IMR-90 (cell line): Measurements from ENCODE around the gene KCTD12. TPM values are rescaled to one million over a fixed set of nuclear protein-coding genes. Genes with fewer than 3 reads are reported as not detected.

Experiments
- ATAC-seq: fragments of 200-7000 bp; cut with Tn5 transposase; 2 replicates; pipeline ENCODE4 v1.9.1; 2020; ENCODE audit warnings: low read depth, mild to moderate bottlenecking, moderate library complexity
- BruUV-seq: library from RNA; stranded (reverse); fragments of 400-500 nt; replicated peaks from 2 replicates; lab custom pipeline; 2021; lab: Mats Ljungman, UMichigan
- CTCF ChIA-PET: fragments of 300-600 bp; formaldehyde crosslinking; extraction: SDS; loops from one replicate; lab custom pipeline; 2021; ENCODE audit warnings: antibody characterized with exemption; lab: Yijun Ruan, JAX
- POLR2A ChIA-PET: fragments of 300-600 bp; sonication (Branson Sonifier 250); formaldehyde crosslinking; loops from one replicate; lab custom pipeline; 2022; ENCODE audit warnings: antibody characterized with exemption; ENCODE audit not compliant: unreplicated experiment; lab: Charles Lee
- DNase-seq: peaks from one replicate; pipeline ENCODE4 v3.0.0; 2013
- H2AFZ ChIP-seq: replicated peaks from 2 replicates; pipeline ENCODE3; 2013; ENCODE audit warnings: low read length, mild to moderate bottlenecking; ENCODE audit not compliant: poor library complexity
- H2AK5ac ChIP-seq: 2 replicates; pipeline ENCODE4 v1.6.1; 2013; ENCODE audit warnings: low read depth, low read length, inconsistent platforms
- H2AK9ac ChIP-seq: replicated peaks from 2 replicates; pipeline ENCODE3; 2013; ENCODE audit warnings: mild to moderate bottlenecking, low read depth, low read length, moderate library complexity; ENCODE audit not compliant: poor library complexity
- H2BK120ac ChIP-seq: 2 replicates; pipeline ENCODE4 v1.6.1; 2013; ENCODE audit warnings: low read depth, low read length, inconsistent platforms
- H2BK15ac ChIP-seq: 3 replicates; pipeline ENCODE4 v1.6.1; 2013; ENCODE audit warnings: low read depth, low read length, inconsistent platforms
- H2BK20ac ChIP-seq: 2 replicates; pipeline ENCODE4 v1.6.1; 2013; ENCODE audit warnings: low read depth, mild to moderate bottlenecking, inconsistent platforms, low read length, moderate library complexity
- H2BK5ac ChIP-seq: 2 replicates; pipeline ENCODE4 v1.6.1; 2013; ENCODE audit warnings: mild to moderate bottlenecking, low read depth, low read length, inconsistent platforms; ENCODE audit not compliant: poor library complexity, severe bottlenecking
- H3K14ac ChIP-seq: replicated peaks from 2 replicates; pipeline ENCODE4 v1.6.1; 2013; ENCODE audit warnings: low read depth, low read length, inconsistent platforms
- H3K18ac ChIP-seq: 2 replicates; pipeline ENCODE4 v1.6.1; 2013; ENCODE audit warnings: low read depth, low read length, control low read depth
- H3K23ac ChIP-seq: 2 replicates; pipeline ENCODE4 v1.6.1; 2013; ENCODE audit warnings: low read depth, low read length, inconsistent platforms
- H3K27ac ChIP-seq: 2 replicates; pipeline ENCODE4 v1.5.1; 2013; ENCODE audit warnings: mild to moderate bottlenecking, control low read depth, low read length; ENCODE audit not compliant: insufficient read depth
- H3K27me3 ChIP-seq: 2 replicates; pipeline ENCODE4 v1.6.1; 2013; ENCODE audit warnings: low read length; ENCODE audit not compliant: control insufficient read depth, insufficient read depth
- H3K36me3 ChIP-seq: 2 replicates; pipeline ENCODE4 v1.6.1; 2013; ENCODE audit warnings: low read length, mixed read lengths; ENCODE audit not compliant: control insufficient read depth, insufficient read depth
- H3K4ac ChIP-seq: 2 replicates; pipeline ENCODE4 v1.6.1; 2013; ENCODE audit warnings: low read depth, low read length, inconsistent platforms
- H3K4me1 ChIP-seq: 2 replicates; pipeline ENCODE4 v1.6.1; 2013; ENCODE audit warnings: low read length, mixed read lengths; ENCODE audit not compliant: control insufficient read depth, insufficient read depth
- H3K4me2 ChIP-seq: 2 replicates; pipeline ENCODE4 v1.6.1; 2013; ENCODE audit warnings: low read depth, mild to moderate bottlenecking, control low read depth, low read length, moderate library complexity
- H3K4me3 ChIP-seq: 2 replicates; pipeline ENCODE4 v1.5.1; 2013; ENCODE audit warnings: low read depth, mild to moderate bottlenecking, control low read depth, low read length, moderate library complexity; ENCODE audit not compliant: insufficient read depth
- H3K56ac ChIP-seq: 2 replicates; pipeline ENCODE4 v1.6.1; 2013; ENCODE audit warnings: low read length, inconsistent platforms; ENCODE audit not compliant: insufficient read depth; ENCODE audit errors: extremely low read depth
- H3K79me1 ChIP-seq, 2 experiments: 2 replicates each; pipeline ENCODE4 v1.6.1; 2013; ENCODE audit warnings: low read length in 2 of 2, inconsistent platforms in 1 of 2, low read depth in 1 of 2
- H3K9ac ChIP-seq: 2 replicates; pipeline ENCODE4 v1.6.1; 2013; ENCODE audit warnings: low read depth, low read length, control low read depth
- H3K9me1 ChIP-seq: 2 replicates; pipeline ENCODE4 v1.6.1; 2013; ENCODE audit warnings: low read length, inconsistent platforms; ENCODE audit not compliant: insufficient read depth
- H3K9me3 ChIP-seq: 2 replicates; pipeline ENCODE4 v1.6.1; 2013; ENCODE audit warnings: low read length; ENCODE audit not compliant: control insufficient read depth, insufficient read depth
- H4K20me1 ChIP-seq: 2 replicates; pipeline ENCODE4 v1.6.1; 2013; ENCODE audit warnings: low read length, inconsistent platforms; ENCODE audit not compliant: insufficient read depth
- H4K5ac ChIP-seq: 2 replicates; pipeline ENCODE4 v1.6.1; 2013; ENCODE audit warnings: mild to moderate bottlenecking, low read depth, low read length, control low read depth
- H4K8ac ChIP-seq, 2 experiments: 2 replicates each; pipeline ENCODE4 v1.6.1; 2013; ENCODE audit warnings: low read depth in 2 of 2, low read length in 2 of 2, control low read depth in 1 of 2, inconsistent platforms in 1 of 2
- H4K91ac ChIP-seq: 2 replicates; pipeline ENCODE4 v1.6.1; 2013; ENCODE audit warnings: low read depth, low read length, inconsistent platforms; ENCODE audit not compliant: insufficient read depth
- CEBPB ChIP-seq: IDR thresholded peaks from 2 replicates; pipeline ENCODE4 v1.6.1; 2012; ENCODE audit warnings: low read depth, low read length, improper control_type of control experiment
- CHD1 ChIP-seq: IDR thresholded peaks from 2 replicates; pipeline ENCODE4 v1.6.1; 2012; ENCODE audit warnings: low read depth, low read length, improper control_type of control experiment
- ELK1 ChIP-seq: fragments of 150-350 bp; IDR thresholded peaks from 2 replicates; pipeline ENCODE4 v1.6.1; 2016; ENCODE audit warnings: low read depth, mild to moderate bottlenecking, low read length, moderate library complexity, borderline replicate concordance
- FOS ChIP-seq: fragments of 150-350 bp; IDR thresholded peaks from 2 replicates; pipeline ENCODE4 v1.6.1; 2016; ENCODE audit warnings: low read depth, low read length
- MAZ ChIP-seq: IDR thresholded peaks from 2 replicates; pipeline ENCODE4 v1.6.1; 2012; ENCODE audit warnings: low read depth, mild to moderate bottlenecking, low read length, improper control_type of control experiment, moderate library complexity, borderline replicate concordance
- RCOR1 ChIP-seq: IDR thresholded peaks from 2 replicates; pipeline ENCODE4 v1.6.1; 2012; ENCODE audit warnings: mild to moderate bottlenecking, low read length, improper control_type of control experiment; ENCODE audit not compliant: insufficient replicate concordance
- RFX5 ChIP-seq: IDR thresholded peaks from 2 replicates; pipeline ENCODE4 v1.8.0; 2012; ENCODE audit warnings: low read depth, mild to moderate bottlenecking, low read length, moderate library complexity
- USF2 ChIP-seq: fragments of 150-350 bp; IDR thresholded peaks from 2 replicates; pipeline ENCODE4 v1.6.1; 2017; ENCODE audit warnings: mild to moderate bottlenecking, antibody characterized with exemption, low read length, low read depth
- WGBS, 2 experiments: methylation state at CpG; one replicate each; pipeline versions ENCODE4 v1.1.5 to v1.1.7; 2013; ENCODE audit warnings: missing lambda C conversion rate in 2 of 2; ENCODE audit not compliant: insufficient read length in 1 of 2; ENCODE audit errors: extremely low coverage in 2 of 2; 5-methylcytosine and 5-hydroxymethylcytosine counted together
- dilution Hi-C: fragments of 300-500 bp; cut with HindIII; formaldehyde crosslinking; loops from one replicate; pipeline ENCODE4 v1.14.3; 2018; ENCODE audit warnings: low sequenced_read_pairs; ENCODE audit not compliant: unreplicated experiment
- in situ Hi-C: fragments of 300-500 bp; cut with MboI; formaldehyde crosslinking; loops from 3 replicates; pipeline ENCODE4 v1.14.3; 2019; ENCODE audit warnings: low sequenced_read_pairs, inconsistent platforms, mixed read lengths
- intact Hi-C: fragments of 100-400 bp; cut with micrococcal nuclease; formaldehyde crosslinking; loops from 2 replicates; pipeline ENCODE4 v1.10.0; 2022
- polyA plus RNA-seq, 3 experiments: library from polyadenylated mRNA; depleted of rRNA; stranded (reverse); fragments of >200 nt; gene quantifications; 2 replicates each; pipeline ENCODE4 v1.2.3, GENCODE V29; 2012; ENCODE audit warnings: low replicate concordance in 1 of 3
- total RNA-seq: library from RNA; depleted of rRNA; stranded (reverse); fragments of >200 nt; gene quantifications from 2 replicates; pipeline ENCODE4 v1.2.3, GENCODE V29; 2012

The KCTD12 gene
- total and polyA plus RNA-seq, 2 of the 4 experiments (the other 2 are of a cell fraction), result 1.8 to 1.9 TPM

- Histone ChIP-seq H3K27me3 (peaks cover 2% of the 10 kb centered on the region; the same call in 1 of the 2 replicates), H3K9ac (peak overlapping the region; percentile 29; the same call in 1 of the 2 replicates), H2BK20ac (no peak overlapping the region; the same call in 1 of the 2 replicates), H3K27ac (no peak overlapping the region), H3K4me1 (peaks cover 5% of the 10 kb centered on the region), H4K20me1 (no peaks in the 10 kb centered on the region), H2AFZ (no peak overlapping the region), H4K91ac (no peak overlapping the region), H3K14ac (no peak overlapping the region; the same call in 1 of the 2 replicates), H3K9me3 (no peaks in the 10 kb centered on the region), H3K79me1 (no peaks in the 10 kb centered on the region), H3K18ac (no peak overlapping the region), H2AK9ac (no peak overlapping the region), H3K4me3 (no peak overlapping the region), H2AK5ac (no peak overlapping the region), H3K36me3 (no peaks in the 10 kb centered on the region), H2BK120ac (no peak overlapping the region), H2BK5ac (no peak overlapping the region), H4K5ac (no peak overlapping the region), H4K8ac (peak overlapping the region in 1 of 2 experiments; percentile 24; a peak in 1 of 4 replicates), H3K9me1 (peaks cover 3% of the 10 kb centered on the region; the same call in 1 of the 2 replicates), H3K56ac (no peak overlapping the region), H3K4me2 (no peak overlapping the region), H3K23ac (no peak overlapping the region), H3K4ac (no peak overlapping the region), H2BK15ac (no peak overlapping the region)
- no CpG with 5 or more reads among the region's 8 CpGs for WGBS, 2 experiments
- no TSS peak for BruUV-seq
- TF ChIP-seq CHD1, result no peak
- TF ChIP-seq CEBPB, result peak; percentile 85
- no peak for TF ChIP-seq ELK1
- TF ChIP-seq FOS, result no peak
- no peak for TF ChIP-seq USF2
- TF ChIP-seq RFX5, result no peak
- TF ChIP-seq RCOR1, result no peak
- no peak for TF ChIP-seq MAZ
- ATAC-seq, result peak; percentile 92
- DNase-seq, result peak; percentile 70
- intact Hi-C loops, result no loop called here
- ChIA-PET CTCF (interaction anchor here (0.6 to 1.6 kb wide), 2 partner anchors 157 to 211 kb away, joined by 3 to 4 read pairs; no protein-coding TSS in a partner anchor), POLR2A (interaction anchor here (0.7 kb wide), 1 partner anchor 50 kb away, joined by 7 read pairs; no protein-coding TSS in a partner anchor)
- dilution Hi-C loops, result no loop called here
- in situ Hi-C loops, result no loop called here
These were observed 6.9 kb downstream of the KCTD12 start for GRCh38 chr13:76879203-76879882.
